HepG2 (cell line): ENCODE results near the gene LGALS4. TPM values are rescaled to one million over a fixed set of nuclear protein-coding genes. Genes with fewer than 3 reads are reported as not detected.
A peak's percentile ranks its signal among the peaks of the same experiment; 100 is the strongest.

Experiments
- ATF2 ChIP-seq: sonication (generic); formaldehyde crosslinking; IDR thresholded peaks from 2 replicates; pipeline ENCODE4 v1.4.0; 2020; ENCODE audit warnings: missing genetic modification reagents
- CENPT ChIP-seq: sonication (generic); formaldehyde crosslinking; IDR thresholded peaks from 2 replicates; pipeline ENCODE4 v1.8.0; 2022; ENCODE audit warnings: low read depth, mild to moderate bottlenecking, moderate library complexity, missing genetic modification reagents
- ETS1 ChIP-seq: sonication (generic); formaldehyde crosslinking; IDR thresholded peaks from 2 replicates; pipeline ENCODE4 v1.4.0; 2020; ENCODE audit warnings: missing genetic modification reagents
- FOXO1 ChIP-seq: sonication (generic); formaldehyde crosslinking; IDR thresholded peaks from 2 replicates; pipeline ENCODE4 v1.4.0; 2020; ENCODE audit warnings: missing genetic modification reagents
- GZF1 ChIP-seq: sonication (generic); formaldehyde crosslinking; IDR thresholded peaks from 2 replicates; pipeline ENCODE4 v1.5.1; 2020; ENCODE audit warnings: mild to moderate bottlenecking, missing genetic modification reagents
- HCFC1 ChIP-seq: fragments of 150-350 bp; IDR thresholded peaks from 2 replicates; pipeline ENCODE4 v1.6.1; 2014; ENCODE audit warnings: low read depth, low read length
- HNF4G ChIP-seq, 2 experiments: sonication (generic) in 1 of 2; formaldehyde crosslinking in 1 of 2; IDR thresholded peaks; 2 replicates each; pipeline versions ENCODE4 v1.4.0 to v1.6.1; 2011 to 2020; ENCODE audit warnings: borderline replicate concordance in 2 of 2, low read depth in 2 of 2, mild to moderate bottlenecking in 2 of 2, low read length in 1 of 2, missing genetic modification reagents in 1 of 2, moderate library complexity in 1 of 2
- HNRNPLL ChIP-seq: fragments of 200-400 bp; formaldehyde crosslinking; IDR thresholded peaks from 2 replicates; pipeline ENCODE4 v1.6.1; 2017; ENCODE audit warnings: mild to moderate bottlenecking, low read depth, low read length; ENCODE audit not compliant: poor library complexity, severe bottlenecking
- KMT2B ChIP-seq: IDR thresholded peaks from 2 replicates; pipeline ENCODE4 v1.6.1; 2016; ENCODE audit warnings: missing genetic modification reagents, missing compliant biosample characterization
- MED13 ChIP-seq: sonication (generic); formaldehyde crosslinking; IDR thresholded peaks from 2 replicates; pipeline ENCODE4 v1.5.0; 2020; ENCODE audit warnings: missing genetic modification reagents
- MXD1 ChIP-seq: sonication (generic); formaldehyde crosslinking; IDR thresholded peaks from 2 replicates; pipeline ENCODE4 v1.4.0; 2020; ENCODE audit warnings: mild to moderate bottlenecking, missing genetic modification reagents
- MYC ChIP-seq: sonication (generic); formaldehyde crosslinking; IDR thresholded peaks from 2 replicates; pipeline ENCODE4 v1.9.0; 2021; ENCODE audit warnings: missing genetic modification reagents, borderline replicate concordance
- PTBP1 ChIP-seq: fragments of 200-400 bp; formaldehyde crosslinking; IDR thresholded peaks from 2 replicates; pipeline ENCODE4 v1.6.1; 2018; ENCODE audit warnings: low read length, low read depth; ENCODE audit not compliant: poor library complexity, severe bottlenecking
- SMAD3 ChIP-seq: sonication (generic); formaldehyde crosslinking; IDR thresholded peaks from 2 replicates; pipeline ENCODE4 v1.4.0; 2020; ENCODE audit warnings: missing genetic modification reagents
- SMARCE1 ChIP-seq: fragments of 450-650 bp; IDR thresholded peaks from 2 replicates; pipeline ENCODE4 v1.6.1; 2017; ENCODE audit warnings: borderline replicate concordance
- SOX13 ChIP-seq, 3 experiments: fragments of 450-650 bp in 1 of 3; sonication (generic) in 1 of 3; formaldehyde crosslinking in 1 of 3; IDR thresholded peaks in 2 of 3; conservative IDR thresholded peaks in 1 of 3; 2 replicates each; pipeline versions ENCODE4 v1.5.0 to v1.6.1; 2016 to 2020; ENCODE audit warnings: antibody characterized with exemption in 1 of 3, mild to moderate bottlenecking in 1 of 3, missing compliant biosample characterization in 1 of 3, missing genetic modification reagents in 1 of 3, moderate library complexity in 1 of 3
- SRSF1 ChIP-seq: fragments of 200-400 bp; formaldehyde crosslinking; optimal IDR thresholded peaks from 2 replicates; pipeline ENCODE3; 2017; ENCODE audit warnings: mild to moderate bottlenecking, low read depth, low read length, moderate library complexity
- TSC22D2 ChIP-seq: sonication (generic); formaldehyde crosslinking; IDR thresholded peaks from 2 replicates; pipeline ENCODE4 v1.5.1; 2020; ENCODE audit warnings: missing genetic modification reagents, mild to moderate bottlenecking, borderline replicate concordance
- ZBTB3 ChIP-seq: sonication (generic); formaldehyde crosslinking; IDR thresholded peaks from 2 replicates; pipeline ENCODE4 v1.4.0; 2020; ENCODE audit warnings: low read depth, mild to moderate bottlenecking, moderate library complexity, missing genetic modification reagents, borderline replicate concordance
- ZBTB43 ChIP-seq: sonication (generic); formaldehyde crosslinking; conservative IDR thresholded peaks from 2 replicates; pipeline ENCODE4 v1.4.0; 2020; ENCODE audit warnings: missing genetic modification reagents
- ZMYM3 ChIP-seq: sonication (generic); formaldehyde crosslinking; IDR thresholded peaks from 2 replicates; pipeline ENCODE4 v1.5.1; 2020; ENCODE audit warnings: mild to moderate bottlenecking, missing genetic modification reagents
- ZNF121 ChIP-seq: sonication (generic); formaldehyde crosslinking; IDR thresholded peaks from 2 replicates; pipeline ENCODE4 v1.5.0; 2020; ENCODE audit warnings: mild to moderate bottlenecking, missing genetic modification reagents
- ZNF124 ChIP-seq: sonication (generic); formaldehyde crosslinking; IDR thresholded peaks from 2 replicates; pipeline ENCODE4 v1.4.0; 2020; ENCODE audit warnings: missing genetic modification reagents
- ZNF256 ChIP-seq: sonication (generic); formaldehyde crosslinking; conservative IDR thresholded peaks from 2 replicates; pipeline ENCODE4 v1.4.0; 2020; ENCODE audit warnings: missing genetic modification reagents
- ZNF510 ChIP-seq: sonication (generic); formaldehyde crosslinking; IDR thresholded peaks from 2 replicates; pipeline ENCODE4 v1.4.0; 2020; ENCODE audit warnings: low read depth, mild to moderate bottlenecking, missing genetic modification reagents
- ZNF564 ChIP-seq: sonication (generic); formaldehyde crosslinking; IDR thresholded peaks from 2 replicates; pipeline ENCODE4 v1.8.1; 2023; ENCODE audit warnings: mild to moderate bottlenecking, missing genetic modification reagents
- ZSCAN31 ChIP-seq: sonication (generic); formaldehyde crosslinking; IDR thresholded peaks from 2 replicates; pipeline ENCODE4 v1.5.0; 2020; ENCODE audit warnings: low read depth, mild to moderate bottlenecking, missing genetic modification reagents
- polyA plus RNA-seq, 8 experiments: library from polyadenylated mRNA; depleted of rRNA in 3 of 8; stranded (reverse) in 7 of 8; unstranded in 1 of 8; fragments of >200 nt; fragmentation: Illumina TruSeq in 4 of 8; extraction: Trizol in 4 of 8; gene quantifications; 2 replicates each; pipeline versions ENCODE4 v1.2.1 to v1.2.3, GENCODE V29; 2011 to 2016; ENCODE audit warnings: low read depth in 4 of 8, missing spikeins in 1 of 8, mixed read lengths in 1 of 8; ENCODE audit not compliant: insufficient read depth in 1 of 8
- total RNA-seq, 5 experiments: library from RNA; depleted of rRNA; stranded (reverse); fragments of >200 nt; fragmentation: Illumina TruSeq; extraction: Trizol; gene quantifications; 2 replicates each; pipeline ENCODE4 v1.2.3, GENCODE V29; 2016; ENCODE audit warnings: low read depth in 1 of 5

LGALS4 gene
- total and polyA plus RNA-seq, 2 of the 13 experiments (the other 11 are each of a cell fraction or from before 2014, with no cell fraction given) = 0.24 to 0.71 TPM

- no peak for TF ChIP-seq SMARCE1
- TF ChIP-seq CENPT (CRISPR knock-in tag) = no peak
- no peak for TF ChIP-seq HCFC1
- peak; percentile 30; the same call in 1 of the 2 replicates for TF ChIP-seq ZNF121 (CRISPR knock-in tag)
- peak; percentile 91 for TF ChIP-seq ATF2
- TF ChIP-seq HNRNPLL = no peak
- TF ChIP-seq FOXO1 = peak; percentile 94
- TF ChIP-seq KMT2B = peak; percentile 54; the same call in 1 of the 2 replicates
- no peak for TF ChIP-seq ZNF564 (CRISPR knock-in tag)
- TF ChIP-seq ZNF256 (CRISPR knock-in tag) = no peak
- TF ChIP-seq ETS1 (CRISPR knock-in tag) = no peak
- peak; percentile 42; the same call in 1 of the 2 replicates for TF ChIP-seq MYC (CRISPR knock-in tag)
- no peak for TF ChIP-seq GZF1
- no peak for TF ChIP-seq TSC22D2
- no peak for TF ChIP-seq MXD1
- peak; percentile 79; the same call in 1 of the 2 replicates for TF ChIP-seq ZMYM3 (CRISPR knock-in tag)
- peak; percentile 38; the same call in 1 of the 2 replicates for TF ChIP-seq ZNF124 (CRISPR knock-in tag)
- no peak for TF ChIP-seq ZNF510 (CRISPR knock-in tag)
- TF ChIP-seq PTBP1 = no peak
- peak; percentile 76; the same call in 1 of the 2 replicates for TF ChIP-seq MED13 (CRISPR knock-in tag)
- TF ChIP-seq SRSF1 = no peak
- TF ChIP-seq ZBTB3 (CRISPR knock-in tag) = peak; percentile 40; the same call in 1 of the 2 replicates
- peak; percentile 91 for TF ChIP-seq ZBTB43
- TF ChIP-seq ZSCAN31 (CRISPR knock-in tag) = no peak
- TF ChIP-seq HNF4G (IDR thresholded peaks at IDR 0.05; ENCODE audit: borderline replicate concordance, low read depth, low read length) = peak; percentile 95
- TF ChIP-seq HNF4G (CRISPR knock-in tag; IDR thresholded peaks at IDR 0.05; ENCODE audit: borderline replicate concordance, low read depth) = peak; percentile 92; the same call in 1 of the 2 replicates
- TF ChIP-seq SOX13 (IDR thresholded peaks at IDR 0.05) = peak; percentile 90
- peak in 1 of 2 experiments; percentile 99; a peak in 2 of 4 replicates for TF ChIP-seq SOX13 (CRISPR knock-in tag; conservative IDR thresholded peaks at IDR 0.05 in 1 of 2, IDR thresholded peaks at IDR 0.05 in 1 of 2)
- TF ChIP-seq SMAD3 (CRISPR knock-in tag) = peak; percentile 90
Observed at GRCh38 chr19:38759590-38760003, 53.1 kb downstream of the LGALS4 start (continued).
